GM19025 (cell line): Measurements from ENCODE around the gene ARMH4.

Source experiments
- ATAC-seq: cut with Tn5 transposase; IDR thresholded peaks from one replicate; pipeline ENCODE4 v1.9.1; 2021; ENCODE audit warnings: mild to moderate bottlenecking, low read depth, moderate library complexity; ENCODE audit not compliant: unreplicated experiment

ARMH4 gene

GRCh38 chr14:58060898-58061297 is 91.1 kb downstream of the ARMH4 start:
- ATAC-seq: no peak

- no peak for ATAC-seq
Measured at GRCh38 chr14:58060077-58060476, 91.9 kb downstream of the ARMH4 start.

DNA sequence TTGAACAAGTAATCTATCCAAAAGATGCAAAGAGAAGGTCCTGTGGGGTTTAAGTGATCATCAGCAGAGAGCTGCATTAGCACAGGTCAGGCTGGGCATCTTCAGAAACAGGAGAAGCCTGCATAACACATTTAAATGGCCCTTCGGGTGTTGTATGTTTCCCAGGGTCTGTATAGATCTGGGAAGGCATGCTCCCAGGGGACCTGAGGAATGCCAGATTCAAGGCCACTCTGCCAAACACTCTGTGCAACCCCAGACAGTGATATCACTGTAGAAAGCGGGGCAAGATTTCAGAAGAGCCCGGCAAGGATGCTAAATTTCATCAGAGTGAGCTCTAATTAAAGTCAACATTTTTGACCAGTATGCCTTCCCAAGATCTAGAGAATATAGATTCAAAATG is 92.9 kb downstream of the ARMH4 start:
- ATAC-seq: no peak

DNA sequence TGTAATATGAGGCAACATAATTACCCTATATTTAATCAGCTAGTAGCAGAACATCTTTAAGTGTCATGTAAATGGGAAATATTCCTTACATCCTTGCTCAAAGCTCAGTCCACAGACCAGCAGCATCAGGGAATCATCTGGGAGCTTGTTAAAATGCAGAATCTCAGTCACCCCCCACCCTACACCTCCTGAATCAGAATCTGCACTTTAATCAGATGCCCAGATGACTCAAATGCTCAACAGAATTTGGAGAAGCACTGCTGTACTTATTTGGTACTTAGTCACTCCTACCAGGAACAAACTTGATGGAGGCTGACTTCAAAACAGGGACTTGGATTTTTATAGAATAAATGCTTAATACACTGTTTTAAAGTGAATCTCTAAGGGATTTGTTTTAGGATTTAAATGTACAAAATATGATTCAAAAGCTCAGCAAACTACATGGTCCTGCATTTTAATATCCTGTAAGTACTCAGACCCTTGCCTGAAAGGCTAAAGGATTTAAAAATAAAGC is 96.5 kb downstream of the ARMH4 start:
- no peak for ATAC-seq

DNA sequence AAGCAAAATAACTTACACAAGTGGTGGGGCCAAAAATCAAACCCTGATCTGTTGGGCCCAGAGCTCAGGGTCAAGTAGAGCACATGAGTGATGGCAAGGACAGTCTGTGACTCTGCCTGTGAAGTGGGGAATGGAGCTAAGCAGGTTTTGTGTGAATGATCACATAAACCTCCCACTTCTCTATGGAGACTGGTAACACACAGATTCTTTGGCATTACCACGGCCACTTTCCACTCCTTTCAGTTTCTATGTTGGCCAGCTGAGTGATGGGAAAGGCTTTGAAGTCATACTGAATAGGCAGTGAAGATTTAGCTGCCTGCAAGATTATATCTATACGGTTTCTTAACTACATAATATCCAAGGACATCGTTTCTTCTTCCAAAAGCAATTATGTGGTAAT is 97.9 kb downstream of the ARMH4 start:
- ATAC-seq: no peak

GRCh38 chr14:58048219-58048618 is 103.8 kb downstream of the ARMH4 start:
- ATAC-seq: no peak

DNA sequence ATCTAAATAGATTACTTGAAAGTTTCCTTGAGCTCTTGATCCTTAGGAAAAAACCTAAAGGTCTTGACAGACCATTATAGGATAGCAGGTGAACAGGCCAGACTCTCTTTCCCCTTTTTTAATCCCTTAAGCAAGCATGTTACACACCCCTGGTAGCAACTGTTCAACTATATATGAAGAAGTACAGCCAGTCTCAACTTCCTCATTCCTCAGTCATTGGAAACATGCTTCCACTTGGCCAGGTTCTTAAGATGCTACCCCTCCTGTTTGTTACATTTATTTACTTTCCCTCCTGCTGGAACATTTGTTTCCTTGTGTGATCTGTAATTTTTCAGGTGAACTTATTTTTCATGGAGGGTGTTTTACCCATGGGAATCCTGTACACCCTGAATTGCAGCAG is 124.1 kb downstream of the ARMH4 start:
- no peak for ATAC-seq

DNA sequence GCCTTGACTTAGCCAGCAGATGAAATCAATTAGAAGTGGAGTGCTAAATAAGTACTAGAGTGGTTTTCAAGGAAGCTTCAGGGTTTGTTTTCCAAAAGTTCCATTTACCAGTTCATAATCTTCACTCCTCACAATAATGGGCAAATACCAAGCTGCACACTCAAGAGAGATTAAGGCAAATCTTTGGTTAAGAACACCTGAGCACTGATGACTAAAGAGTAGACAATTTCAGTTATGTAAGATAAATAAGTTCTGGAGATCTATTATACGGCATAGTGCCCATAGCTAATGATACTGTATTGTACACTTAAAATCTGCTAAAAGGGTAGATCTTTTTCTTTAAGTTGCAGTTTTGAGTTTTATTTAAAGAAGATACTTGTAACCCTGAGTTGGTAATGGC is 125.0 kb downstream of the ARMH4 start:
- ATAC-seq: no peak

GRCh38 chr14:58026219-58026618 is 125.8 kb downstream of the ARMH4 start:
- no peak for ATAC-seq

- no peak for ATAC-seq
Measured at GRCh38 chr14:58014778-58015177, 137.2 kb downstream of the ARMH4 start.

DNA sequence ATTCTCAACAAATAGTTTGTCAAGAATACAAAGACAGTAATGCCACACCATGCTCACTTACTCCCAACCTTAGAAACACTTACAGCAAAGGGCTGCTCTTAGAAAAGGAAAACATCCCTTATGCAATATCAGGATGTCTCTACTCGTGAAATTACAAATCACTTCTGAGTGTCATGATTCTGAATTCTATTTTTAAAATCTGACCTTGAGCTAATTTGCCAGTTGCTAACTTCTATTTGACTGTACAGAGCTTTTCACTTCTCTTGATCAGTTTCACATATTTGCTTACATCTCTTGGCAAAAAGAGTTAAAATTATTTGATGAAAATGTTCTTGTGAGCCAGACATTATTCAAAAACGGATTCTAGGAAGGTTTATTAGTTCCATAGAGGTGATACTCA is 149.4 kb downstream of the ARMH4 start:
- ATAC-seq: no peak

- no peak for ATAC-seq
Measured at GRCh38 chr14:57999979-58000378, 152.0 kb downstream of the ARMH4 start.

DNA sequence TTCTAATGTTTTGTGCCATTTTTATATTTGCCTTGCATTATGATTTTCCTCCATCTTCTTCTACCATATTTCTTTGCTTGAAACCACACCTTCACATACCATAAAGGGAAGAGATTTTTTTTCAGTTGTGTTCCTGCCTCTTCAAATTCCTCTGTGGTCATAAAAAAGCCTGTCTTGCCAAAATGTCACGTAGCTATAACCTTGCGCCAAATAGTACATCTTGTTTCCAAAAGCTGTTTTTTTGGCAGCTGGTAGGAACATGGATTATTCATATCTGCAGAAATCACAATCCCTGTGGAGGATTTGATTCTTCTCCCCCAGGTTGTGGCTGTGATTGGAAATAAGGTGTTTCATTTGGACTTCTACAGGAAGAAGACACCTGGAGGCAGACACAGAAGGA is 152.5 kb downstream of the ARMH4 start:
- no peak for ATAC-seq

DNA sequence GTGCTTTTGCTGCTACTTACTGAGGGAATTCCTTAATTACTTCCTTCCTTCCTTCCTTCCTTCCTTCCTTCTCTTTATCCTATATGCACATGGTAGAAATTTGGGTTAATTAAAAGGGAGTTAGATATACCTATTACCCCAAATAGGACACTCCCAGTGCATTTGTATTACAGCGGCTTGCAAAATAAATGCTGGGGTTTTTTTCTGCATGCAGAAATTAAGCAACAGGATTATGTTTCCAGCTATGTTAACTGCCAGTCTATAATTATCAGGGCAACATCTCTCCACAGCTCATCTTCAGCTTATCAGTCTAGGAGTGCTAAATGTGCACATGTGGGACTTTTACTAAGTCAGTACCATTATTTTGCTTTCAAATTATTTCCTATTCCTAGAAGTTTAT is 153.2 kb downstream of the ARMH4 start:
- ATAC-seq: no peak

GRCh38 chr14:57991353-57991752 is 160.7 kb downstream of the ARMH4 start:
- ATAC-seq: no peak

DNA sequence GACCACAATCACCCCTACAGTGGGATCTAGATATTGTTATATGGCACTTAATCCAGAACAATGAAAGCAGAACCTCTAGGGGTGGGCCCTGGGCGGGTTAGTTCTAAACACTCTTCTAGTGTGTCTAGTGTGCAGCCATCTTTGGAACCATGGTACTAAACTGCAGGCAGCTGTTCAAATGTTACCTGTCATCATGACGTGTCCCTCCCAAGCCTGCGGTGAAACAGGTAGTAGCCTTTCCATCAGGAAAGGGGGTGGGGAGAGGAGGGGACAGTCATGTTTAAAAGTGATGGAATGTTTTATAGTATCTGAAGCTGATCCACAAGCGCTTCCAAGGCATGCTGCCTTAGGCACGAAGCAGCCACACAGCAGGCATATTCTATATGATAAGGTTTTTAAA is 163.6 kb downstream of the ARMH4 start:
- no peak for ATAC-seq

GRCh38 chr14:57987596-57988300 is 164.3 kb downstream of the ARMH4 start:
- no peak for ATAC-seq

GRCh38 chr14:57987051-57987450 is 165.0 kb downstream of the ARMH4 start:
- ATAC-seq: no peak

- no peak for ATAC-seq
Measured at GRCh38 chr14:57982804-57983634, 169.0 kb downstream of the ARMH4 start.

DNA sequence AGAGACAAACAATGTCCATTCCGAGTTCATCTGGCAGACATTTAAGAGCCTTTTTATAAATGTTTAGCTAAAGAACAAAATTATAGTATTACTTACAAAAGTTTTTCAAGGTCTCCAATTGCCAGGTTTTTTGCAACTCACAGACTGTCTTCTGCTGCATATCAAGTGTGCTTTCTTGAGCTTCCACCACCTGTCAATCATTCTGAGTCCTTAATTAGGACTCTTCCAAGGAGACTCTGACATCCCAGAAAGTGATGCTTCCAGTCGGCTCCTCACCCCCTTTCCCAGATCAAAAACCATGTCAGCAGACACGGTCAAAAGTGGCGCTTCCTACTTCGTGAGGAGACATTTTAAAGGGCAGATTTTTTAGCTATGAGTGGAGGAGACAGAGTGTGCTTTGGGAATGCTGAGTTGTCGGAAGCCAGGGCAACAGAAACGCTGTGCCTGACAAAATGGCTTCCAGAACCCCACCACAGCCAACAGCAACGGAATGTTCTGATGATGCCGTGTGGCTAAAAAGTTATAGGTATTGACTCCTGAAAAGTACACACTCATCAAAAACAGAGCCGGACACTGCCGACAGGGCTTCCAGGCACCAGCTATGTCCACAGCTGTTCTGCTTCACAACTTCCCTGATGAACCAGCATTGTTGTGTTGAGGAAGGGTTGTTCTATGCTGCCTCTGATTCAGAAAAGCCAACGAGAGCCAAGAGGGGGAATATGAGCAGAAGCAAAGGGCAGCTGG is 170.0 kb downstream of the ARMH4 start:
- ATAC-seq: no peak

DNA sequence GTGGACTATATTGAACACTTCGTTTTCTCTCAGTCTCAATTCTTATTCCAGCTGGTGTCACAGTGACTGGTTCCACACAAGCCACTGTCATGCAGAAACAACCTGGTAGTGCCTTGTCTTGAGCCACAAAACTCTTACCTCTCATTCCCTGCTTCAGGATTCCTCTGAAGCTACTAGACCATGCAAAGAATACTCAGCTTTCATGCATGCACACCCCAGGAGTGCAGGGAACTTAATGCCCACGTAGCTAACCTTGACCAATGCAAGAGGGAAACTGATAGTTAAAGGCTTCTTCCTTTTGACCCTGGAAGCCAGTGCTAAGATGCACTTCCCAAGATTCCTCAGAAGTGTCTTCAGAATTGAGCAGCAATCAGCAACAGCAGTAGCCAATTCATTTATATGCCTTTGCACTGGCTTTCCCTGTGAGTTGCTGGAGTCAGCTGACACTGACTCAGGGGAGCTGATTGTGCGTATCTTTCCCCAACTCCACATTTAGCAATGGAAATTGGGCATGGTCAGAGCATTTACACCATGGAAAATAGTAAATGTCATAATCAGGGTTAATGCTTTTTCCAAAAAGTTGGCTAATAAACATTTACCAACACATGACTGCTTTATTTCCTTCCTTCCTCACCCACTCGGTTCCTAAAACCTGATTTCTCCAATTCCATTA is 172.5 kb downstream of the ARMH4 start:
- ATAC-seq: no peak
